Adrenal gland (tissue), 12 donors: ENCODE data around the gene PABPC4L. TPM values are rescaled to one million over a fixed set of nuclear protein-coding genes. Genes with fewer than 3 reads are reported as not detected.
"Not testable (repeated sequence)": the region's sequence is repeated elsewhere in the genome, so short reads cannot be mapped to it uniquely, and the experiment has no call there.

Experiments used
- DNase-seq, 7 donors: peaks; one replicate each; pipeline ENCODE4 v3.0.0-alpha.2; 2019 to 2020
- H3K27ac ChIP-seq, 5 donors: fragments of 200-600 bp; sonication (generic) in 4 of 5; 1 replicate in 3 of 5; 2 replicates in 2 of 5; pipeline versions ENCODE4 v1.5.1 to v1.8.0; 2016 to 2020; ENCODE audit warnings: mild to moderate bottlenecking in 1 of 5
- H3K27me3 ChIP-seq: fragments of 200-600 bp; 2 replicates; pipeline ENCODE4 v1.8.0; 2021
- H3K36me3 ChIP-seq, 2 donors: fragments of 200-600 bp; replicated peaks in 1 of 2; 1 replicate in 1 of 2; 2 replicates in 1 of 2; pipeline versions ENCODE4 v1.5.1 to v1.8.0; 2018 to 2022
- H3K4me1 ChIP-seq, 2 donors: fragments of 200-600 bp; replicated peaks in 1 of 2; 1 replicate in 1 of 2; 2 replicates in 1 of 2; pipeline versions ENCODE4 v1.5.1 to v1.8.0; 2018 to 2021
- H3K4me3 ChIP-seq, 4 donors: fragments of 200-600 bp; sonication (generic) in 3 of 4; one replicate each; pipeline ENCODE4 v1.5.1; 2016 to 2018
- H3K9me3 ChIP-seq, 3 donors: fragments of 200-600 bp; sonication (generic) in 1 of 3; replicated peaks in 1 of 3; 1 replicate in 2 of 3; 2 replicates in 1 of 3; pipeline versions ENCODE4 v1.5.1 to v1.8.0; 2016 to 2021
- POLR2A ChIP-seq, 2 donors: fragments of 450-650 bp; IDR thresholded peaks; one replicate each; pipeline ENCODE4 v1.6.1; 2017; ENCODE audit warnings: antibody characterized with exemption in 2 of 2, mild to moderate bottlenecking in 2 of 2, moderate library complexity in 1 of 2
- WGBS, 4 donors: extraction: QIAGEN DNeasy Blood & Tissue Kit in 2 of 4; methylation state at CpG; one replicate each; pipeline versions ENCODE4 v1.1.5 to v1.1.7; 2013 to 2017; 5-methylcytosine and 5-hydroxymethylcytosine counted together
- intact Hi-C, 2 donors: fragments of 100-400 bp; cut with DNase I; formaldehyde crosslinking; loops; one replicate each; pipeline versions ENCODE4 v1.14.1 to v1.15.0; 2022 to 2023
- polyA plus RNA-seq, 3 donors: library from polyadenylated mRNA; stranded (reverse); fragments of 200-250 nt in 2 of 3; fragments of 350-450 nt in 1 of 3; fragmentation: Illumina TruSeq in 1 of 3; extraction: RNeasy Lipid Tissue Mini Kit (QIAGEN cat#74804) in 1 of 3; gene quantifications; one replicate each; pipeline ENCODE4 v1.2.3, GENCODE V29; 2013 to 2014
- total RNA-seq, 9 donors: library from RNA; depleted of rRNA in 4 of 9; stranded (reverse); fragments of >200 nt in 4 of 9; fragments of 120-200 nt in 1 of 9; fragmentation: NEBNext Ultra II Directional in 1 of 9; extraction: Animal tissue kit (Norgen Biotek cat#: 25700) in 1 of 9; gene quantifications; one replicate each; pipeline versions ENCODE4 v1.1.0 to v1.2.4, GENCODE V29; 2013 to 2023
- TF ChIP-seq, protein P1 (sequence below), 6 experiments: fragments of 450-650 bp in 4 of 6; fragments of 200-600 bp in 2 of 6; sonication (generic) in 1 of 6; IDR thresholded peaks; 1 replicate in 5 of 6; 2 replicates in 1 of 6; pipeline versions ENCODE4 v1.5.1 to v1.8.0; 2016 to 2021; ENCODE audit warnings: antibody characterized with exemption in 6 of 6, mild to moderate bottlenecking in 2 of 6, moderate library complexity in 1 of 6
- donor health status: healthy with polysubstance abuse.
- donor health status: Bipolar disorder and iron deficiency.
- donor health status: DM: yes; HTN: yes; CAD: no.
- donor health status: DM: no; HTN: no; CAD: no.
- donor health status: DM: no; HTN: no; CAD: no.
- donor health status: DM: yes; HTN: yes; CAD: no.

The PABPC4L gene
- total and polyA plus RNA-seq, 12 donors: 0.20 to 2.9 (median 0.55) TPM

DNA sequence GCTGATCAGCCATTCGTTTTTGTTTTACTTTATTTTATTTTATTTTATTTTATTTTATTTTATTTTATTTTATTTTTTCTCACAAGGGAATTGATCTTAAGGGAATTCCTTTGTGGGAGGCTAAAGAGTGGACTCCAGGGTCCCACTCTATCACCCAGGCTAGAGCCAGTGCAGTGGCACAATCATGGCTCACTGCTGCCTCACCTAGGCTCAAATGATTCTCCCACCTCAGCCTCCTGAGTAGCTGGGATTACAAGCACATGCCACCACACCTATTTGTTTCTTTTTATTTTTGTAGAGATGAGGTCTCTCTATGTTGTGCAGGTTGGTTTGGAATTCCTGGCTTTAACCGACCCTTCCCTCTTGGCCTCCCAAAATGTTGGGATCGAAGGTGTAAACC is 17.5 kb upstream of the PABPC4L start:
- no peaks in the 10 kb centered on the region for H3K4me1 ChIP-seq
- H3K27me3 ChIP-seq: no peaks in the 10 kb centered on the region
- intact Hi-C loops: no loop called here
- H3K27ac ChIP-seq: no peak overlapping the region
- 69 to 80% (median 76%) methylated on average over 3 of the region's 3 CpGs for WGBS, 4 donors
- no peak for DNase-seq
- H3K36me3 ChIP-seq: no peaks in the 10 kb centered on the region
- no peak for TF ChIP-seq POLR2A (IDR thresholded peaks at IDR 0.05)
- TF ChIP-seq, protein P1, sequence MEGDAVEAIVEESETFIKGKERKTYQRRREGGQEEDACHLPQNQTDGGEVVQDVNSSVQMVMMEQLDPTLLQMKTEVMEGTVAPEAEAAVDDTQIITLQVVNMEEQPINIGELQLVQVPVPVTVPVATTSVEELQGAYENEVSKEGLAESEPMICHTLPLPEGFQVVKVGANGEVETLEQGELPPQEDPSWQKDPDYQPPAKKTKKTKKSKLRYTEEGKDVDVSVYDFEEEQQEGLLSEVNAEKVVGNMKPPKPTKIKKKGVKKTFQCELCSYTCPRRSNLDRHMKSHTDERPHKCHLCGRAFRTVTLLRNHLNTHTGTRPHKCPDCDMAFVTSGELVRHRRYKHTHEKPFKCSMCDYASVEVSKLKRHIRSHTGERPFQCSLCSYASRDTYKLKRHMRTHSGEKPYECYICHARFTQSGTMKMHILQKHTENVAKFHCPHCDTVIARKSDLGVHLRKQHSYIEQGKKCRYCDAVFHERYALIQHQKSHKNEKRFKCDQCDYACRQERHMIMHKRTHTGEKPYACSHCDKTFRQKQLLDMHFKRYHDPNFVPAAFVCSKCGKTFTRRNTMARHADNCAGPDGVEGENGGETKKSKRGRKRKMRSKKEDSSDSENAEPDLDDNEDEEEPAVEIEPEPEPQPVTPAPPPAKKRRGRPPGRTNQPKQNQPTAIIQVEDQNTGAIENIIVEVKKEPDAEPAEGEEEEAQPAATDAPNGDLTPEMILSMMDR (IDR thresholded peaks at IDR 0.05): no peak
- H3K9me3 ChIP-seq: no peaks in the 10 kb centered on the region
- no peak overlapping the region for H3K4me3 ChIP-seq

DNA sequence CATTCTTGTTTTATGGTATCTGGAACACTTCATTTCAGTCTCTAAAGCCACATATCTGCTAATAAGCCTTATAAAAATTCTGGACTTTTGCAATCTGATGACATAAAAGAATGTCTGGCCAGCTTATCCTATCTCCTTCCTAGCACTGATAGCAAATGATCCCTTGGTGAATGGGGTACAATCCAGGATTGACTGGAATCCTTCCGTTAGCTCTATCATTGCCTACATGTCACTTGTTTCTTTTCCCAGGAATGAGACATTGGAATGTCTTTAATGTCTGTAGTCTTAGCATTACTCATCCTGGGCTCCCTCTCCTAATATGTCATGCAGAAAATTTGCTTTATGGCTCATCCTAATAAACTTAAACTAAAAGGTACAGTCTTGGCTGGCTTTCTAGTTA is 14.8 kb upstream of the PABPC4L start:
- Histone ChIP-seq H3K9me3 (no peaks in the 10 kb centered on the region), H3K36me3 (no peaks in the 10 kb centered on the region), H3K27me3 (no peaks in the 10 kb centered on the region), H3K27ac (no peak overlapping the region), H3K4me3 (no peak overlapping the region), H3K4me1 (no peaks in the 10 kb centered on the region)
- DNase-seq: no peak
- 71 to 81% (median 74%) methylated on average over 1 of the region's 1 CpG for WGBS, 4 donors
- TF ChIP-seq, protein P1 (IDR thresholded peaks at IDR 0.05): no peak
- no peak for TF ChIP-seq POLR2A (IDR thresholded peaks at IDR 0.05)
- intact Hi-C loops: no loop called here

- H3K36me3 ChIP-seq: no peaks in the 10 kb centered on the region
- no peaks in the 10 kb centered on the region for H3K27me3 ChIP-seq
- no peak for DNase-seq
- H3K27ac ChIP-seq: no peak overlapping the region
- H3K4me3 ChIP-seq: no peak overlapping the region
- WGBS, 4 donors: 36 to 56% (median 46%) methylated on average over 2 of the region's 2 CpGs
- H3K4me1 ChIP-seq: no peaks in the 10 kb centered on the region
- intact Hi-C loops: no loop called here
- no peaks in the 10 kb centered on the region for H3K9me3 ChIP-seq
- TF ChIP-seq, protein P1 (IDR thresholded peaks at IDR 0.05): no peak
- TF ChIP-seq POLR2A (IDR thresholded peaks at IDR 0.05): no peak
These were observed 14.2 kb upstream of the PABPC4L start for GRCh38 chr4:134215620-134216344.

- H3K27me3 ChIP-seq, H3K27ac ChIP-seq, DNase-seq, H3K9me3 ChIP-seq, H3K36me3 ChIP-seq, H3K4me1 ChIP-seq, H3K4me3 ChIP-seq, intact Hi-C loops: not testable (repeated sequence)
- WGBS, 4 donors: 87 to 96% (median 89%) methylated on average over 8 to 11 of the region's 11 CpGs
These were observed 6.4 kb upstream of the PABPC4L start for GRCh38 chr4:134207955-134208354.
